GM12892 (cell line): Measurements from ENCODE around the gene MEGF11.

Experiments used
- POLR2A ChIP-seq: IDR thresholded peaks from 2 replicates; pipeline ENCODE4 v1.6.1; 2011; ENCODE audit warnings: low read depth, low read length, control low read depth
- POLR2AphosphoS5 ChIP-seq: IDR thresholded peaks from 2 replicates; pipeline ENCODE4 v1.6.1; 2011; ENCODE audit warnings: low read depth, low read length, control low read depth
- TAF1 ChIP-seq: IDR thresholded peaks from 2 replicates; pipeline ENCODE4 v1.6.1; 2011; ENCODE audit warnings: low read depth, mild to moderate bottlenecking, control low read depth, low read length, borderline replicate concordance

DNA sequence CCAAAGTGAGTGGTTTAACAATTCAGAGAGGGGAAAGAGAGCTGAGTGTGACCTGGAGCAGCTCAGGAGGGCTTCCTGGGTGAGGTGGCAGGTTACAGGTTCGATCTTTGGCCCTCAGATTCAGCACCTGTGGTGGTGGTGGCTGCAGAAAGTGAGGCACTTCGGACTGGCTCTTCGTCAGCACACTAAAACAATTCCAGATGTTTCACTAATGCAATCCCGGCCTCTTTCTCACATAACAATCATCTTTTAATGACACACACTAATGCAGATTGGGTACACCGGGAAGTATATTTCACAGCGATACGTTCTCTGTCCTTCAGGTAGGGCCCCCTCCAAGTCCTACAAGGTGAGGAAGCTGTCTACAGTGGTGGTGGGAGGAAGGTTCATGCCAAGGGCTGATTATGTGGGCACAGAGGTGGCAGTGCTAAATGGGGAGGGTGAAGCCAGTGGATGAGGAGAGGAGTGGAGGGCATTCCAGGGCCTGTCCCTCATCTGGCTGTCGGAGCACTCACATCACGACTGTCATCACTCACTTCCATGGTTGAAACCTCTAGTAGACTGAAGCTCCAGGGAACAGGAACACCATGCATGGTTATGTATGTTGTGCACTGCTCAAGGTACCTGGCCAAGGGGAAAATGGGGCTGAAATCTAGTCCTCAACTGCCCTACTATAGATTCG lies 213.2 kb downstream of the MEGF11 start:
- TF ChIP-seq POLR2A (no peak), POLR2AphosphoS5 (no peak), TAF1 (no peak)
